Choroid plexus epithelial cell (primary cell): ENCODE data around the gene KIF6.
A peak's percentile ranks its signal among the peaks of the same experiment; 100 is the strongest.

ENCODE experiments used
- DNase-seq: peaks from one replicate; pipeline ENCODE4 v3.0.0-alpha.2; 2010; ENCODE audit warnings: low read depth
- H3K4me3 ChIP-seq: 2 replicates; pipeline ENCODE4 v1.5.1; 2011; ENCODE audit warnings: low read depth, mild to moderate bottlenecking, control low read depth, low read length, moderate library complexity
- CTCF ChIP-seq: conservative IDR thresholded peaks from 2 replicates; pipeline ENCODE4 v1.5.1; 2011; ENCODE audit warnings: low read depth, mild to moderate bottlenecking, control low read depth, inconsistent platforms, low read length, moderate library complexity

Gene KIF6

DNA sequence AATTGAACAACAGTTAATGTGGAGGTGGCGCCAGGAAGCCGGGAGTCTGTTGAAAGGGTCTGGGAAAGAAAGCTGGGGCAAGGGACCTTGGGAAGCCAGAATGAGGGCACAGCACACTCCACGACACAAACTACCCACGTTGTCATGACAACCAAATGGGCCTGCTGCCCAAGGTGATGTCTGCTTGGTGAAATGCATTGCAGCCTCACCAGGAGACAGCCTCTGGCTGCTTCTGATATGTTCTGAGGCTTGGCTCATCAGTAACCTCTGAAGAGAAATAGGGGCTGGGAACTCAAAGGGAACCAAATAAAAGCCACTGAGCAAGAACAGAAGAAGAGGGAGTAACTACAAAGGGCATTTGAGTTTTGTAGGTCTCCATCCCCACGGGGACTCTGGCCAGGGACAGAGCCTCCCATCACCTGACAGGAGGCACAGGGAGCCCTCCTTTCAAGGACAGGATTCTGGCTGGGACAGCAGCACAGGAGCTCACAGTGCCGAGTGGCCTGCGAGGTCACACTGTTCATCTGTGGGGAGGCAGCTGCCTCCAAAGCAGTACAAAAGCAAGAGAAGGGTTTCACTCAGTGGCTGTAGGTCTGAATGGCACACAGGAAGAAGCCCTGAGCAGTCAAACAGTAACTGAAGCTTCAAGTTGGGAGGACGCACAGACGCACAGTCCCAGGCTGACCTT, 358.1 kb downstream of the KIF6 start:
- no peak overlapping the region for H3K4me3 ChIP-seq
- no peak for TF ChIP-seq CTCF
- peak; percentile 41 for DNase-seq

GRCh38 chr6:39365281-39366074, 359.7 kb downstream of the KIF6 start:
- no peak overlapping the region for H3K4me3 ChIP-seq
- no peak for TF ChIP-seq CTCF
- peak; percentile 54 for DNase-seq

GRCh38 chr6:39363280-39363679, 361.9 kb downstream of the KIF6 start:
- TF ChIP-seq CTCF = no peak

GRCh38 chr6:39362487-39362865, 362.7 kb downstream of the KIF6 start:
- DNase-seq = no peak
- no peak overlapping the region for H3K4me3 ChIP-seq
- TF ChIP-seq CTCF = peak; percentile 4

More at GRCh38 chr6:39363280-39363679, 361.9 kb downstream of the KIF6 start:
- H3K4me3 ChIP-seq = no peak overlapping the region
- DNase-seq = no peak

- peak; percentile 78 for DNase-seq
- peak; percentile 90 for TF ChIP-seq CTCF
- no peak overlapping the region for H3K4me3 ChIP-seq
These were observed 363.3 kb downstream of the KIF6 start for GRCh38 chr6:39361657-39362486.

DNA sequence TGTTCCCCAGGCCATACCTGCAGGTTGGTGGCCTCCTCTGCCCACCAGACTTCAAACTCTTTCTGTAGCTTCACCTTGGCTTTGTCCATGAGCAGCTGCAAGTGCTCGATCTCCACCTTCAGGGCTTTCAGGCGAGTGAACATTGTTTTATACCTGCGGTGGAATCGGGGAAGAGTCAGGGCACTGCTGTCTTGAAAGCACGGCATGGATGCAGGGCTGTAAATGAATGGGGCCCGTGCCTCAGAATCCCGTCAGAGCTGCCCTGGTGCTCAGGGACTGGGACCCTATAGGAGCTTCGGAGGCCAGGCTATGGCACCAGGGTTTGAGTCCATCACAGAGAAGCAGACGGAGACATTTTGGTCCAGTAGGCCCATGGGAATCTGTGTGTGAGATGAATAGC, 364.8 kb downstream of the KIF6 start:
- H3K4me3 ChIP-seq = no peak overlapping the region
- no peak for DNase-seq
- no peak for TF ChIP-seq CTCF
